NCI-H226 (cell line): ENCODE data around the gene ZNF782.
"Not testable (repeated sequence)": the region's sequence is repeated elsewhere in the genome, so short reads cannot be mapped to it uniquely, and the experiment has no call there.

Experiments used
- DNase-seq: peaks from one replicate; pipeline ENCODE4 v3.0.0-alpha.2; 2015

The ZNF782 gene

GRCh38 chr9:96852676-96853075, 1.6 kb downstream of the ZNF782 start:
- peak; percentile 51 for DNase-seq

- DNase-seq, result no peak
Measured at GRCh38 chr9:96844040-96844439, 10.3 kb downstream of the ZNF782 start.

GRCh38 chr9:96818533-96818932, 35.8 kb downstream of the ZNF782 start:
- DNase-seq, result no peak

GRCh38 chr9:96817973-96818372, 36.3 kb downstream of the ZNF782 start:
- no peak for DNase-seq

GRCh38 chr9:96813607-96814006, 40.7 kb downstream of the ZNF782 start:
- no peak for DNase-seq

- DNase-seq, result not testable (repeated sequence)
Measured at GRCh38 chr9:96798959-96799358, 55.4 kb downstream of the ZNF782 start.

- no peak for DNase-seq
Measured at GRCh38 chr9:96784021-96784420, 70.3 kb downstream of the ZNF782 start.

- no peak for DNase-seq
Measured at GRCh38 chr9:96782235-96782634, 72.1 kb downstream of the ZNF782 start.

- no peak for DNase-seq
Measured at GRCh38 chr9:96781552-96781951, 72.8 kb downstream of the ZNF782 start.

GRCh38 chr9:96779089-96779488, 75.2 kb downstream of the ZNF782 start:
- DNase-seq, result no peak

GRCh38 chr9:96777426-96777864, 76.9 kb downstream of the ZNF782 start:
- no peak for DNase-seq

- DNase-seq, result no peak
Measured at GRCh38 chr9:96771124-96771523, 83.2 kb downstream of the ZNF782 start.

GRCh38 chr9:96769989-96770388, 84.3 kb downstream of the ZNF782 start:
- no peak for DNase-seq
